Subcutaneous abdominal adipose tissue (tissue), 5 donors: Measurements from ENCODE around the gene SOWAHD.

Experiments
- H3K27ac ChIP-seq: one replicate; pipeline ENCODE4 v1.7.0; 2013; ENCODE audit warnings: low read depth, mild to moderate bottlenecking, inconsistent platforms, low read length, moderate library complexity
- H3K27me3 ChIP-seq, 5 donors: one replicate each; pipeline ENCODE4 v1.7.0; 2013; ENCODE audit warnings: low read length in 5 of 5, inconsistent platforms in 1 of 5; ENCODE audit not compliant: control insufficient read depth in 5 of 5, insufficient read depth in 4 of 5
- H3K36me3 ChIP-seq, 5 donors: one replicate each; pipeline ENCODE4 v1.7.0; 2013; ENCODE audit warnings: low read length in 5 of 5; ENCODE audit not compliant: control insufficient read depth in 5 of 5, insufficient read depth in 5 of 5
- H3K4me1 ChIP-seq, 5 donors: one replicate each; pipeline ENCODE4 v1.7.0; 2013; ENCODE audit warnings: low read length in 5 of 5, mild to moderate bottlenecking in 3 of 5, moderate library complexity in 1 of 5; ENCODE audit not compliant: control insufficient read depth in 5 of 5, insufficient read depth in 5 of 5
- H3K4me3 ChIP-seq, 5 donors: one replicate each; pipeline ENCODE4 v1.7.0; 2013; ENCODE audit warnings: low read length in 5 of 5, low read depth in 1 of 5
- H3K9ac ChIP-seq, 5 donors: one replicate each; pipeline ENCODE4 v1.7.0; 2013; ENCODE audit warnings: low read length in 5 of 5, mild to moderate bottlenecking in 4 of 5, moderate library complexity in 3 of 5
- H3K9me3 ChIP-seq, 5 donors: one replicate each; pipeline ENCODE4 v1.7.0; 2013; ENCODE audit warnings: low read length in 5 of 5; ENCODE audit not compliant: control insufficient read depth in 5 of 5
- donor health status: healthy.
- donor health status: healthy.
- donor health status: healthy.
- donor health status: healthy.
- donor health status: healthy.

Gene SOWAHD, protein sequence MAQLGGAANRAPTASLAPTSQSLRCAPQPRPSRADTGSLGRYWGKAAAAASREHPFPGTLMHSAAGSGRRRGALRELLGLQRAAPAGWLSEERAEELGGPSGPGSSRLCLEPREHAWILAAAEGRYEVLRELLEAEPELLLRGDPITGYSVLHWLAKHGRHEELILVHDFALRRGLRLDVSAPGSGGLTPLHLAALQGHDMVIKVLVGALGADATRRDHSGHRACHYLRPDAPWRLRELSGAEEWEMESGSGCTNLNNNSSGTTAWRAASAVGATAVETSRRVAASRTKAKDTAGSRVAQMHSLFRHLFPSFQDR

DNA sequence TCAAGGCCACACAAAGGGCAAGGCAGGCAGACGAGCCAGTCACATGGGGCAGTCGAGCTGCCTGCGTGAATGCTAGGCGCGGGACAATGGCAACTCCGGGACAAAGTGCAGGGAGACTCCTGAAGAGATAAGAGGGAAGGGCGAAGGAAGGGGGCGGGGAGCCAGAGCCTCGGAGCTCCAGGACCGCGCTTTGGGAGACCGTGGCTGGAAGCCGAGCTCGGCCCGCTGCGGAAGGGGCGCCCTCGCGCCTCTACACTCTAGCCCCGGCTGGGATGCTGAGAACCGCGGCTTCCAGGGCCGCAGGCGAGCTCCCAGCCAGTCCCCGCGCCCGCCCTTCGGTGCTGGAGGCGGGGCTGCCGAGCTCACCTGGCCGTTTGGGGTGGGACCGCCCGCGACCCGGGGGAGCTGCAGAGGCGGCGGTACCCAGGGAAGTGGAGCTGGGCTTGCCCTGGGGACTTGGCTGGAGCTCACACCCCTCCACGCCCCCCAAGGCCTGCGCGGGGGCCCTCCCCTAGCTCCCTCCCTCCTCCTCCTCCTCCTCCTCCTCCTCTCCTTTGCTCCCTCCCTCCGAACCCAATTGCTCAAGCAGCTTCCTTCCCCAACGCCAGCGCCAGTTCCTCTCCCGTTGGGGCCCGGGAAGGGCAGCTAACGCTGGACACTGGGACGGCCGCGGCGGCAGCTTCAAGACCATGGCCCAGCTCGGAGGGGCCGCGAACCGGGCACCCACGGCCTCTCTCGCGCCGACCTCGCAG lies at the start of gene SOWAHD:
Gene SOWAHD (plus strand): TSS at position 610 of the 752 bp plus-strand sequence. CDS start 80 bp downstream, at position 690.
- Histone ChIP-seq H3K27ac (no peak within 1 kb of the TSS), H3K27me3 (peaks cover 0 to 19% (median 11%) of the 10 kb centered on the region in 5 donors), H3K4me3 (peak within 1 kb of the TSS in 4 of 5 donors; percentile 10 to 64 (median 54)), H3K4me1 (peaks cover 0 to 34% (median 15%) of the 10 kb centered on the region in 5 donors), H3K9ac (peak within 1 kb of the TSS in 3 of 5 donors; percentile 30 to 36 (median 35)), H3K9me3 (no peaks in the 10 kb centered on the region), H3K36me3 (no peaks in the 10 kb centered on the region)

DNA sequence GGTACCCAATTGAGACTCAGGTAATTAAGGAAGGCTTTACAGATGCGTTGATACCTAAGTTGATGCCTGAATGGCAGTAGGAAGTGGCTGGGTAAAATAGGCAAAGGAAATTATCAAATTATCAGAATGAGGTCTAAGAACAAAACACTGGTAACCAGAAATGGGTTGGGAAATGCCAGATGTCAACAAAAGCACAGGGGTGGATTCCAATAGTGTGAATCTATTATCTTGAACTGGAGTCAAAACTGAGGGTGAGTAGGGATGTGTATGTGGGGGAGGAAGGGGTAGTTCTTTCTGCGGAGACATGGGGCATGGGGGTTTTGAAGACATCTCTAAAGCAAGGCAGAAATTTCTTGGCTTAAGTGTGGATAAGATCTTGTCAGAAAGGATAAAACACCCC lies 49.5 kb upstream of the SOWAHD start:
- no peak overlapping the region for H3K9ac ChIP-seq
- H3K27ac ChIP-seq: no peak overlapping the region
- no peaks in the 10 kb centered on the region for H3K27me3 ChIP-seq
- no peak overlapping the region for H3K4me3 ChIP-seq
- no peaks in the 10 kb centered on the region for H3K9me3 ChIP-seq
- H3K4me1 ChIP-seq: no peaks in the 10 kb centered on the region
- H3K36me3 ChIP-seq: no peaks in the 10 kb centered on the region

DNA sequence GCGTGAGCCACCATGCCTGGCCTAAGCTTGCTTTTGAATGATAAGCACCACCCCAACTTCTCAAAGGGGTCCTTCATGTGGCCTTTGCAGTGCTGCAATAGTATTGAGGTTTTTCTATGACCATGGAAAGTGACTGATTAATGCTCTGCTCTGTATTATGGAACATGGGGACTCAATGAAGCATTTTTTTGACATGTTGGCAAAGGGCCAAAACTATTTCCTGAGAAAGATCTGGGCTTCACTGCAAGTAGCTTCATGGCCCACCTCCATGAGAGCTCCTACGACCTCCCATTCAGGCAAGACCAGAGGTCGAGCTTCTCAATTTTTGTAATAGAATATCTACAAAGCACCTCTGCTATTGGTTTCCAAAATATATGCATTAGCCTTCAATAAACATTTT lies 48.8 kb upstream of the SOWAHD start:
- no peak overlapping the region for H3K27ac ChIP-seq
- no peaks in the 10 kb centered on the region for H3K9me3 ChIP-seq
- peaks cover 0 to 2% (median 0%) of the 10 kb centered on the region in 5 donors for H3K27me3 ChIP-seq
- H3K9ac ChIP-seq: no peak overlapping the region
- H3K4me3 ChIP-seq: no peak overlapping the region
- no peaks in the 10 kb centered on the region for H3K36me3 ChIP-seq
- no peaks in the 10 kb centered on the region for H3K4me1 ChIP-seq

DNA sequence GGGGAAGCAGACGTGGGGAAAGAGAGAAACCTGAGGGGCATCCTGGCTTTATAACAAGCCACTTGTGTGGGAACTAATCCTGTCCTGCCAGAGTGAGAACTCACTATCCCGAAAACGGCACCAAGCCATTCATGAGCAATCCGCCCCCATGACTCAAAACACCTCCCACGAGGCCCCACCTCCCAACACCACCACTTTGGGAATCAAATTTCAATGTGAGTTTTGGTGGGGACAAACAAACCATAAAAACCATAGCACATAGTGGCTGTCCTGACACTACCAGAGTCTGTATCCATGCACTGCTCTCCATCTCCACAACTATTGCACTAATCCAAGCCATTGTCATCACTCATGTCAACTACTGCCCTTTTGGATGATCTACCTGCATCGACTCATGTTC lies 36.9 kb upstream of the SOWAHD start:
- H3K9me3 ChIP-seq: peaks cover 0 to 4% (median 0%) of the 10 kb centered on the region in 5 donors
- no peak overlapping the region for H3K27ac ChIP-seq
- H3K4me1 ChIP-seq: no peaks in the 10 kb centered on the region
- no peak overlapping the region for H3K4me3 ChIP-seq
- no peak overlapping the region for H3K9ac ChIP-seq
- no peaks in the 10 kb centered on the region for H3K36me3 ChIP-seq
- H3K27me3 ChIP-seq: no peaks in the 10 kb centered on the region

DNA sequence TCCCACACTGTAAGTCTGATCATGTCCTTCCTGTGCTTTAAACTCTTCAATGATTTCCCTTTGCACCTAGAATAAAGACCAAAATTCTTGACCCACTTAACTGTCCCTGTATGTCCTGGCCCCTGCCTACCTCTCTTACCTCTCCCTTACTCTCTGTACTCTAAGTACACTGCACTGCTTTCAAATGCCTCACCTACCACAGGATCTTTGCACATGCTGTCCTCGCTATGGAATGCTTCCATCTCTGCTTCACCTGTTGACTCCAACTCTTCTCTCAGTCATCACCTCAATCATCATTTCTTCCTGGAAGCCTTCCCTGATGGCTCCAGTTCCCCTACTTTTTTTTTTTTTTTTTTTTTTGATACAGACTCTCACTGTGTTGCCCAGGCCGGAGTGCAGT lies 36.5 kb upstream of the SOWAHD start:
- no peaks in the 10 kb centered on the region for H3K4me1 ChIP-seq
- H3K9me3 ChIP-seq: peaks cover 0 to 4% (median 0%) of the 10 kb centered on the region in 5 donors
- H3K4me3 ChIP-seq: no peak overlapping the region

DNA sequence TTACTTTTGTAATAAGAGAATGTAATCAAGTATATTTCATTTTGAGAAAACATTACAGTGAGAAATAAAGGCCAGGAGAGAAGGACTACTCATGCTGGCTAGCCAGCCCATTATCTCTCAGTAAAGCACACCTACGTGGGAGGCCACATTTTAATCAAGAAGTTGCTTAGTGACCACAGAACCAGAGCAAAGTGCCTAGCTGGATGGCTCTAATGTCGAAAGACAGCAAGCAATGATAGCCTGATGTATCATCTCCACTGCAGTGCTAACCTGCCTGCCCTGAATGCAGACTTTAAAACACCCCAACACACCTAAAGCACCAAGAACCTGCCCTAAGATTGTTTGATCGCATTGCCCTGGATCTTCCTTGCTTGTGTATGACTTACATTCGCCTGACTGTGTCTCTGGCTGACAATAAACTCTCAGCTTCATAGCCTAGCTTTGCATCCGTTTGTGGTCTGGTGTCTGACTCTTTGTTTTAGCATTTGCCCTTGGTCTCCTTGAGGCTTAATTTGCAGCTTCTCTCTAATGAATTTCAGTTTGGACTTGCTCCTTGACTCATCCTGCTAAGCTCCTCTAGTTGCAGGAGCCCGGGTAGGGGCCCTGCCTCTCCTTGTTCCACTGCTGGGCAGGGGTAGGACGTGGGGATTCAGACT lies 31.4 kb upstream of the SOWAHD start:
- H3K36me3 ChIP-seq: no peaks in the 10 kb centered on the region
- peaks cover 2 to 11% (median 4%) of the 10 kb centered on the region in 5 donors for H3K27me3 ChIP-seq
- H3K4me1 ChIP-seq: no peaks in the 10 kb centered on the region
- no peak overlapping the region for H3K9ac ChIP-seq
- H3K27ac ChIP-seq: no peak overlapping the region
- no peaks in the 10 kb centered on the region for H3K9me3 ChIP-seq
- no peak overlapping the region for H3K4me3 ChIP-seq

More for the DNA sequence above, 36.5 kb upstream of the SOWAHD start:
- Histone ChIP-seq H3K27me3 (peaks cover 0 to under 1% (median 0%) of the 10 kb centered on the region in 5 donors), H3K36me3 (no peaks in the 10 kb centered on the region), H3K9ac (no peak overlapping the region), H3K27ac (no peak overlapping the region)

DNA sequence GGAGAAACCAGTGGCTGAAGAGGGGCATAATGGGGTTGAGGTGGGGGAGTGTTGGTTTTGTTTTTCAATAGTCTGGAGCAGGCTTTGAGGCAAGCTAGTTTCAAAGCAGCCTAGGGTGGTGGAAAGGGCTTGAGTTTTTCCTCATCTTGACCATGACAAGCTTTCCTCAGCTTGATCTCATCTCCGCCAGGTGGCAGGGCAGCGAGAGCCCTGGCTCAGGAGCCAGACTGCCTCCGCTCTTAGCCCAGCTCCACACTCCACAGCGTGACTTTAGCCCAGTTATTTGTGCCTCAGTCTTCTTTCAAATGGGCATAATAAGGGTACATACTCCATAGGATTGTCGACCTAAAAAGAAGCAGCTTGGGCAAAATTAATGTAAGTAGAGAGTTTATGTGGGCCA lies 29.9 kb upstream of the SOWAHD start:
- Histone ChIP-seq H3K9ac (no peak overlapping the region), H3K4me1 (no peaks in the 10 kb centered on the region), H3K9me3 (no peaks in the 10 kb centered on the region), H3K4me3 (no peak overlapping the region), H3K27me3 (peaks cover 3 to 12% (median 4%) of the 10 kb centered on the region in 5 donors), H3K36me3 (no peaks in the 10 kb centered on the region), H3K27ac (no peak overlapping the region)

DNA sequence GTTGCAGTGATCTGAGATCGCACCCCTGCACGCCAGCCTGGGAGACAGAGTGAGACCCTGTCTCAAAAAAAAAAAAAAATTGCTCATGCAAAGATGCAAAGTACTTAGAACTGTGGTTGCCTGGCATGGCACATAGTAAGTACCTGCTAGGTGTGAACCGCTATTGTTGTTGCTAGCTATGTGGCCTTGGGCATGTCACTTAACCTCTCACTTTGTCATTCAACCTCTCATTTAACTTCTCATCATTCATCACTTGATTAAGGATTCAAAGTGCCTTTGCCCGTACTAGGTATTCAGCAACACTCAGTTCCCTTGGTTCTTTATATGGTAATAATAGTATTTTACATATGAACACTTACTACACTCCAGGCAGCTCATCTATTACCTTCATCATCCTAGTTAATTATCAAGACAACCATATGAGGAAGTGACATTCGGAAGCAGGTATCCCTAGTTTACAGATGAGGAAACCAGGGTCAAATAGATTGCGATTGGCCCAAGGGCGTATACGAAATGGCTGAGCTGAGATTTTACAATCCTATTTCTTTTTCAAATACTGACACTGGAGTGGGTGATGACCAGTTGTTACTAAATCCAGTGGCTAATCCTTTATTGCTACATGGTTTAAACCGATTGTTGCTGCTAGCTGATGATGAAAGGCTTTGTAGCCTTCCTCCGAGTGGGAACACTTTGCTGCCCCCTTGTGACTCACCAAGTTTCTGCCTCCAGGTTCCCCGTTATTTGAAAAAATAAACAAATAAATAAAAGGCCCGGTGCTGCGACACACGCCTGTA lies 28.8 kb upstream of the SOWAHD start:
- Histone ChIP-seq H3K36me3 (no peaks in the 10 kb centered on the region), H3K9me3 (no peaks in the 10 kb centered on the region), H3K27ac (no peak overlapping the region), H3K4me1 (peaks cover 0 to 2% (median 0%) of the 10 kb centered on the region in 5 donors), H3K27me3 (peaks cover 3 to 12% (median 4%) of the 10 kb centered on the region in 5 donors), H3K4me3 (no peak overlapping the region), H3K9ac (no peak overlapping the region)

DNA sequence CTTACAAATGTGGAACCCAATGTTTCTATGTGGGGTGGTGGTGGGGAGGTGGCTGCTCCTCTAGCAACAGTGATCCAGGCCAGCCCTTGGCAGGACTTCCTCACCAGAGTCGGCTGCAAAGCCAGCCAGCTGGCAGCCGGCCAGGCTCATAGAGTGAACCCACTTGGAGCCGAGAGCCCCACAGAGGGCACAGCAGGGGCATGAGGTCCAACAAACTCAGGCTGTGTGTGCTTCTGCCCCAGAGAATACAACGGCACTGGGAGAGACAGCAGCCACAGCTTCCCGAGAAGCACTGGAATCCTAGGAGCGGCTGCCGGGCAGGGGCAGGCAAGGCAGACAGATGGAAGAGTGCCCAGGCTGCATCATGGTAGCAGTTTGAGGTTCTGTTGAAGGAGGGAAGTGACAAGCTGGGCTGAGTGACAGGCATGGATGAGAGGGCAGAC lies 23.5 kb upstream of the SOWAHD start:
- Histone ChIP-seq H3K4me1 (peaks cover 0 to 12% (median 0%) of the 10 kb centered on the region in 5 donors), H3K27ac (no peak overlapping the region), H3K27me3 (peaks cover 3 to 13% (median 7%) of the 10 kb centered on the region in 5 donors)

More for the DNA sequence above, 23.5 kb upstream of the SOWAHD start:
- Histone ChIP-seq H3K4me3 (no peak overlapping the region), H3K36me3 (no peaks in the 10 kb centered on the region), H3K9ac (no peak overlapping the region), H3K9me3 (no peaks in the 10 kb centered on the region)
